IMR-90 (cell line): ENCODE data around the gene DCUN1D1. TPM values are rescaled to one million over a fixed set of nuclear protein-coding genes. Genes with fewer than 3 reads are reported as not detected.

Experiments
- ATAC-seq: fragments of 200-7000 bp; cut with Tn5 transposase; 2 replicates; pipeline ENCODE4 v1.9.1; 2020; ENCODE audit warnings: low read depth, mild to moderate bottlenecking, moderate library complexity
- BruUV-seq: library from RNA; stranded (reverse); fragments of 400-500 nt; replicated peaks from 2 replicates; lab custom pipeline; 2021; lab: Mats Ljungman, UMichigan
- CTCF ChIA-PET: fragments of 300-600 bp; formaldehyde crosslinking; extraction: SDS; loops from one replicate; lab custom pipeline; 2021; ENCODE audit warnings: antibody characterized with exemption; lab: Yijun Ruan, JAX
- POLR2A ChIA-PET: fragments of 300-600 bp; sonication (Branson Sonifier 250); formaldehyde crosslinking; loops from one replicate; lab custom pipeline; 2022; ENCODE audit warnings: antibody characterized with exemption; ENCODE audit not compliant: unreplicated experiment; lab: Charles Lee
- DNase-seq: peaks from one replicate; pipeline ENCODE4 v3.0.0; 2013
- H2AFZ ChIP-seq: replicated peaks from 2 replicates; pipeline ENCODE3; 2013; ENCODE audit warnings: low read length, mild to moderate bottlenecking; ENCODE audit not compliant: poor library complexity
- H2AK5ac ChIP-seq: 2 replicates; pipeline ENCODE4 v1.6.1; 2013; ENCODE audit warnings: low read depth, low read length, inconsistent platforms
- H2AK9ac ChIP-seq: replicated peaks from 2 replicates; pipeline ENCODE3; 2013; ENCODE audit warnings: mild to moderate bottlenecking, low read depth, low read length, moderate library complexity; ENCODE audit not compliant: poor library complexity
- H2BK120ac ChIP-seq: 2 replicates; pipeline ENCODE4 v1.6.1; 2013; ENCODE audit warnings: low read depth, low read length, inconsistent platforms
- H2BK15ac ChIP-seq: 3 replicates; pipeline ENCODE4 v1.6.1; 2013; ENCODE audit warnings: low read depth, low read length, inconsistent platforms
- H2BK20ac ChIP-seq: 2 replicates; pipeline ENCODE4 v1.6.1; 2013; ENCODE audit warnings: low read depth, mild to moderate bottlenecking, inconsistent platforms, low read length, moderate library complexity
- H2BK5ac ChIP-seq: 2 replicates; pipeline ENCODE4 v1.6.1; 2013; ENCODE audit warnings: mild to moderate bottlenecking, low read depth, low read length, inconsistent platforms; ENCODE audit not compliant: poor library complexity, severe bottlenecking
- H3K14ac ChIP-seq: replicated peaks from 2 replicates; pipeline ENCODE4 v1.6.1; 2013; ENCODE audit warnings: low read depth, low read length, inconsistent platforms
- H3K18ac ChIP-seq: 2 replicates; pipeline ENCODE4 v1.6.1; 2013; ENCODE audit warnings: low read depth, low read length, control low read depth
- H3K23ac ChIP-seq: 2 replicates; pipeline ENCODE4 v1.6.1; 2013; ENCODE audit warnings: low read depth, low read length, inconsistent platforms
- H3K27ac ChIP-seq: 2 replicates; pipeline ENCODE4 v1.5.1; 2013; ENCODE audit warnings: mild to moderate bottlenecking, control low read depth, low read length; ENCODE audit not compliant: insufficient read depth
- H3K27me3 ChIP-seq: 2 replicates; pipeline ENCODE4 v1.6.1; 2013; ENCODE audit warnings: low read length; ENCODE audit not compliant: control insufficient read depth, insufficient read depth
- H3K36me3 ChIP-seq: 2 replicates; pipeline ENCODE4 v1.6.1; 2013; ENCODE audit warnings: low read length, mixed read lengths; ENCODE audit not compliant: control insufficient read depth, insufficient read depth
- H3K4ac ChIP-seq: 2 replicates; pipeline ENCODE4 v1.6.1; 2013; ENCODE audit warnings: low read depth, low read length, inconsistent platforms
- H3K4me1 ChIP-seq: 2 replicates; pipeline ENCODE4 v1.6.1; 2013; ENCODE audit warnings: low read length, mixed read lengths; ENCODE audit not compliant: control insufficient read depth, insufficient read depth
- H3K4me2 ChIP-seq: 2 replicates; pipeline ENCODE4 v1.6.1; 2013; ENCODE audit warnings: low read depth, mild to moderate bottlenecking, control low read depth, low read length, moderate library complexity
- H3K4me3 ChIP-seq: 2 replicates; pipeline ENCODE4 v1.5.1; 2013; ENCODE audit warnings: low read depth, mild to moderate bottlenecking, control low read depth, low read length, moderate library complexity; ENCODE audit not compliant: insufficient read depth
- H3K56ac ChIP-seq: 2 replicates; pipeline ENCODE4 v1.6.1; 2013; ENCODE audit warnings: low read length, inconsistent platforms; ENCODE audit not compliant: insufficient read depth; ENCODE audit errors: extremely low read depth
- H3K79me1 ChIP-seq, 2 experiments: 2 replicates each; pipeline ENCODE4 v1.6.1; 2013; ENCODE audit warnings: low read length in 2 of 2, inconsistent platforms in 1 of 2, low read depth in 1 of 2
- H3K9ac ChIP-seq: 2 replicates; pipeline ENCODE4 v1.6.1; 2013; ENCODE audit warnings: low read depth, low read length, control low read depth
- H3K9me1 ChIP-seq: 2 replicates; pipeline ENCODE4 v1.6.1; 2013; ENCODE audit warnings: low read length, inconsistent platforms; ENCODE audit not compliant: insufficient read depth
- H3K9me3 ChIP-seq: 2 replicates; pipeline ENCODE4 v1.6.1; 2013; ENCODE audit warnings: low read length; ENCODE audit not compliant: control insufficient read depth, insufficient read depth
- H4K20me1 ChIP-seq: 2 replicates; pipeline ENCODE4 v1.6.1; 2013; ENCODE audit warnings: low read length, inconsistent platforms; ENCODE audit not compliant: insufficient read depth
- H4K5ac ChIP-seq: 2 replicates; pipeline ENCODE4 v1.6.1; 2013; ENCODE audit warnings: mild to moderate bottlenecking, low read depth, low read length, control low read depth
- H4K8ac ChIP-seq, 2 experiments: 2 replicates each; pipeline ENCODE4 v1.6.1; 2013; ENCODE audit warnings: low read depth in 2 of 2, low read length in 2 of 2, control low read depth in 1 of 2, inconsistent platforms in 1 of 2
- H4K91ac ChIP-seq: 2 replicates; pipeline ENCODE4 v1.6.1; 2013; ENCODE audit warnings: low read depth, low read length, inconsistent platforms; ENCODE audit not compliant: insufficient read depth
- ELK1 ChIP-seq: fragments of 150-350 bp; IDR thresholded peaks from 2 replicates; pipeline ENCODE4 v1.6.1; 2016; ENCODE audit warnings: low read depth, mild to moderate bottlenecking, low read length, moderate library complexity, borderline replicate concordance
- FOS ChIP-seq: fragments of 150-350 bp; IDR thresholded peaks from 2 replicates; pipeline ENCODE4 v1.6.1; 2016; ENCODE audit warnings: low read depth, low read length
- MAFK ChIP-seq: IDR thresholded peaks from 2 replicates; pipeline ENCODE4 v1.6.1; 2012; ENCODE audit warnings: low read depth, low read length, improper control_type of control experiment
- MXI1 ChIP-seq: IDR thresholded peaks from 2 replicates; pipeline ENCODE4 v1.6.1; 2012; ENCODE audit warnings: low read depth, mild to moderate bottlenecking, low read length, moderate library complexity, borderline replicate concordance
- POLR2A ChIP-seq: IDR thresholded peaks from 2 replicates; pipeline ENCODE4 v1.6.1; 2012; ENCODE audit warnings: mild to moderate bottlenecking, low read depth, low read length
- RCOR1 ChIP-seq: IDR thresholded peaks from 2 replicates; pipeline ENCODE4 v1.6.1; 2012; ENCODE audit warnings: mild to moderate bottlenecking, low read length, improper control_type of control experiment; ENCODE audit not compliant: insufficient replicate concordance
- USF2 ChIP-seq: fragments of 150-350 bp; IDR thresholded peaks from 2 replicates; pipeline ENCODE4 v1.6.1; 2017; ENCODE audit warnings: mild to moderate bottlenecking, antibody characterized with exemption, low read length, low read depth
- WGBS, 2 experiments: methylation state at CpG; one replicate each; pipeline versions ENCODE4 v1.1.5 to v1.1.7; 2013; ENCODE audit warnings: missing lambda C conversion rate in 2 of 2; ENCODE audit not compliant: insufficient read length in 1 of 2; ENCODE audit errors: extremely low coverage in 2 of 2; 5-methylcytosine and 5-hydroxymethylcytosine counted together
- dilution Hi-C: fragments of 300-500 bp; cut with HindIII; formaldehyde crosslinking; loops from one replicate; pipeline ENCODE4 v1.14.3; 2018; ENCODE audit warnings: low sequenced_read_pairs; ENCODE audit not compliant: unreplicated experiment
- in situ Hi-C: fragments of 300-500 bp; cut with MboI; formaldehyde crosslinking; loops from 3 replicates; pipeline ENCODE4 v1.14.3; 2019; ENCODE audit warnings: low sequenced_read_pairs, inconsistent platforms, mixed read lengths
- intact Hi-C: fragments of 100-400 bp; cut with micrococcal nuclease; formaldehyde crosslinking; loops from 2 replicates; pipeline ENCODE4 v1.10.0; 2022
- polyA plus RNA-seq, 3 experiments: library from polyadenylated mRNA; depleted of rRNA; stranded (reverse); fragments of >200 nt; gene quantifications; 2 replicates each; pipeline ENCODE4 v1.2.3, GENCODE V29; 2012; ENCODE audit warnings: low replicate concordance in 1 of 3
- total RNA-seq: library from RNA; depleted of rRNA; stranded (reverse); fragments of >200 nt; gene quantifications from 2 replicates; pipeline ENCODE4 v1.2.3, GENCODE V29; 2012

The DCUN1D1 gene
- total and polyA plus RNA-seq, 2 of the 4 experiments (the other 2 are of a cell fraction), result 12.5 to 17.7 TPM

- dilution Hi-C loops, result no loop called here
- no peak overlapping the region for H3K4ac ChIP-seq
- no peaks in the 10 kb centered on the region for H3K27me3 ChIP-seq
- H3K9me3 ChIP-seq, result no peaks in the 10 kb centered on the region
- WGBS, 2 experiments, result no CpG with 5 or more reads among the region's 5 CpGs
- H3K27ac ChIP-seq, result no peak overlapping the region
- no peak overlapping the region for H2AK9ac ChIP-seq
- no peaks in the 10 kb centered on the region; a peak in 2 of 4 replicates for H3K79me1 ChIP-seq
- in situ Hi-C loops, result no loop called here
- H4K20me1 ChIP-seq, result no peaks in the 10 kb centered on the region
- no peak overlapping the region for H3K9ac ChIP-seq
- no peak overlapping the region for H3K18ac ChIP-seq
- BruUV-seq, result no TSS peak
- no peak overlapping the region for H3K4me2 ChIP-seq
- CTCF ChIA-PET, result no interaction called here
- no peak overlapping the region for H3K4me3 ChIP-seq
- H2AFZ ChIP-seq, result no peak overlapping the region
- TF ChIP-seq FOS (no peak), MAFK (no peak), POLR2A (no peak), USF2 (no peak), ELK1 (no peak), RCOR1 (no peak), MXI1 (no peak)
- H3K4me1 ChIP-seq, result no peaks in the 10 kb centered on the region
- no peaks in the 10 kb centered on the region for H3K9me1 ChIP-seq
- ATAC-seq, result no peak
- H4K5ac ChIP-seq, result no peak overlapping the region; the same call in 1 of the 2 replicates
- H3K14ac ChIP-seq, result no peak overlapping the region
- H2AK5ac ChIP-seq, result no peak overlapping the region
- no peak for DNase-seq
- no peak overlapping the region for H2BK20ac ChIP-seq
- no peak overlapping the region for H2BK15ac ChIP-seq
- H4K91ac ChIP-seq, result no peak overlapping the region
- peaks cover 3% of the 10 kb centered on the region; the same call in 1 of the 2 replicates for H3K36me3 ChIP-seq
- H2BK120ac ChIP-seq, result no peak overlapping the region
- no peak overlapping the region for H2BK5ac ChIP-seq
- H4K8ac ChIP-seq, result no peak overlapping the region
- POLR2A ChIA-PET, result no interaction called here
- no peak overlapping the region for H3K56ac ChIP-seq
- H3K23ac ChIP-seq, result no peak overlapping the region
- intact Hi-C loops, result no loop called here
These were observed 32.0 kb downstream of the DCUN1D1 start for GRCh38 chr3:182948305-182948704.
